ENCODE measurements around the gene KCTD17.
"Not testable (repeated sequence)": the region's sequence is repeated elsewhere in the genome, so short reads cannot be mapped to it uniquely, and the experiment has no call there.

KCTD17 gene

DNA sequence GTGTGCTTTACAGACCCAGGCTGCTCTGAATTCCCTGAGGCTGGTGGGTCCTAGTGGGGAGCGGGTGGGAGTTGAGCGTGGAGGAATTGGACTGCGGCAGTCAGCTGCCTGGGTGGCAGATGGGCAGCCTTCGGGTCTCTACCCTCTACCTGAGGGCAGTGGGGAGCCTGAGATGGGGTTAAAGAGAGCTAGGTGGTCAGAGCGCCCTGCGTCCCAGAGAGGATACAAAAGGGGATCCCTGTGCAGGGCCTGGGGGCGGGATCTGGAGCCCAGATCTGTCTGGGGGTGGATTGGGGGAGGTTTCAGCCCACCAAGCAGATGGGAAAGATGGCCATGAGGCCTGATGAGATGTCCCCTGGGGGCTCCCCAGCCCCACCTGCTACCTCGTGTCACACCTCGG, 18.2 kb downstream of the KCTD17 start:
- Histone ChIP-seq H3K4me3 (no peak overlapping the region), H3K27ac (no peak overlapping the region)

DNA sequence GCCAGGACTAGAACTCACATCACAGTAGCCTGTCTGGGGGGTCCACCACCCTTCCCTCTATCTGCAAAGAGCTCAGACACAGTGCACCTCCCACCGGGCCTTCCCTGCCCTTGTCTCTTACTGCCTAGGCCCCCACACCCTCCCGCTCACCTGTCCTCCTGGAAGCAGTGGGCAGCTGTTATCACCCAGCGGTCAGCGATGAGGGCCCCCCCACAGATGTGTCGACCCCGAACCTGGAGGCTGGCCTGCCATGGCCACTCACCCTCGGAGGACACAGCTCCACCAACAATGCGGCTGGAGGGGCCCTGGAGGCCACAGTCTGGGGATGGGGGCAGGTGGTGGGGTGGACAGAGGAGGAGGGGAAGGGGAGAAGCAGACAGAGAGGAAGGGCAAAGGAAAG, 18.8 kb downstream of the KCTD17 start:
- no peak overlapping the region for H3K4me3 ChIP-seq
- H3K27ac ChIP-seq, result no peak overlapping the region

DNA sequence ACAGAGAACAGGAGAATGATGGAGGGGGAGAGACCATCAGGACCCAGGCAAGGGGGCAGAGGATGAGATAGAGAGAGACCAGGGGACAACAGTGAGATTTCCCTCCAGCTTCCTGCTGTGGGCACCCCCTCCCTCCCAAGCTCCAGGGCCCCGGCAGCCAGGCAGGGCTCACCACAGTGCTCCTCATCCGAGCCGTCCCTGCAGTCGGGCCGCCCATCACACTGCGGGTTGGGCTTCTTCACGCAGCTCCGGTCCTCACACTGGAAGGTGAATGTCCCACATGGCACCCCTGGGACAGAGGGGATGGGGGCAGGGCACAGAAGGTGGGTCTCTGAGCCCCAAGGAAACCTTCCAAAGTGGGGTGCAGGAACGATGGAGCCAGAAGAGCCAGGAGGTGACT, 19.2 kb downstream of the KCTD17 start:
- no peak overlapping the region for H3K27ac ChIP-seq
- H3K4me3 ChIP-seq, result no peak overlapping the region

DNA sequence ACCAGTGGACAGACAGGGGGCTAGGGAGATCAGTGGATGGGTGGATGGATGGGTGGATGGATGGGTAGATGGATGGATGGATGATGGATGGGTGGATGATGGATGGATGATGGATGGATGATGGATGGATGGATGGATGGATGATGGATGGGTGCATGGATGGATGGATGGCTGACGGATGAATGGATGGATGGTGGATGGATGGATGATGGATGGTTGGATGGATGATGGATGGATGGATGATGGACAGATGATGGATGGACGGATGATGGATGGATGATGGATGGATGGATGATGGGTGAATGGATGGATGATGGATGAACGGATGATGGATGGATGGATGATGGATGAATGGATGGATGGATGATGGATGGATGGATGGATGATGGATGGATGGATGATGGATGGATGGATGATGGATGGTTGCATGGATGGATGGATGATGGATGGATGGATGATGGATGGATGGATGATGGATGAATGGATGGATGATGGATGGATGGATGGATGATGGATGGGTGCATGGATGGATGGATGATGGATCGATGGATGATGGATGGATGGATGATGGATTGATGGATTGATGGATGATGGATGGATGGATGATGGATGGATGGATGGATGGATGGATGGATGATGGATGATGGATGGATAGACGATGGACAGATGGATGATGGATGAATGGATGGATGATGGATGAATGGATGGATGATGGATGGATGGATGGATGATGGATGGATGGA, 20.5 kb downstream of the KCTD17 start:
- H3K27ac ChIP-seq, H3K4me3 ChIP-seq: not testable (repeated sequence)

DNA sequence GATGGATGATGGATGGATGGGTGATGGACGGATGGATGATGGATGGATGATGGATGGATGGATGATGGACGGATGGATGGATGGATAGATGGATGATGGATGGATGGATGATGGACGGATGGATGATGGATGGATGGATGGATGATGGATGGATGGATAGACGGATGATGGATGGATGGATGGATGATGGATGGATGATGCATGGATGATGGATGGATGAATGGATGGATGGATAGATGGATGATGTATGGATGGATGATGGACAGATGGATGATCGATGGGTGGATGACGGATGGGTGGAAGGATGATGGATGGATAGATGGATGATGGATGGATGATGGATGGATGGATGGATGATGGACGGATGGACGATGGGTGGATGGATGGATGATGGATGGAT, 21.1 kb downstream of the KCTD17 start:
- H3K4me3 ChIP-seq, result no peak overlapping the region

DNA sequence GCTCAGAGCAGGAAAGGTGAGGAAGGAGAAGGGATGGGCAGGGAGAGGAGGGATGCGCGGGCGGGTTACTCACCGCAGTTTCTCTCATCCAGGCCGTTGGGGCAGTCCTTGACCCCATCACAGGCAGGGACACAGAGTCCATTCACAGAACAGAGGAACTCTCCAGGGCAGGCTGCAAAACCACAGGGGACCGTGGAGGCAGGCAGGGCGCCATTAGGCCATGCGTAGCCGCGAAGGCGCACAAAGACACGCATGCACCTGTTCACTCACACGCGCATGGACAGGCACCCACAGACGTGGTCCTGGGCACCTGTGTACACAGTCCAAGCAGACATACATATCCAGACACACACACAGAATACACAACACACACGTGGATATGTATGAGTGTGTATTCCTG, 23.0 kb downstream of the KCTD17 start:
- Histone ChIP-seq H3K27ac (no peak overlapping the region), H3K4me3 (no peak overlapping the region)

More for the DNA sequence above, 21.1 kb downstream of the KCTD17 start:
- H3K27ac ChIP-seq, result no peak overlapping the region

DNA sequence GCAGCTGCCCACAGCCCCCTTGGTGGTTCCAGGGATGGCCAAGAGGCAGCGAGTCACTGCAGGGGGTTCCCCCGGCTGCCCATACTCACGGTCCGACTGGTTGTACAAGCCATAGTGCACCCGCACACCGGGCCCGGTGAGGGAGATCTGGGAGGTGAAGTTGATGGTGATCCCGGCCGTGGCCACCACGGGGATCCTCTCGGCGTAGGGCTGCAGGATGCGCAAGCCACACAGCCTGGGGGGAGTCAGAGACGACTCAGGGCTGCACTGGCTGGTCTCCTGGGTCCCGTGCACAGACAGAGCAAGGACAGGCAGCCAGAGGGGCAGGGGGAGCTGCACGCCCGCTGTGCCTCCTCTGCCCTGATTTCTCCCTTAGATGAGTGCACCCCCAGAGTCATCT, 23.5 kb downstream of the KCTD17 start:
- no peak overlapping the region for H3K4me3 ChIP-seq
- H3K27ac ChIP-seq, result no peak overlapping the region

DNA sequence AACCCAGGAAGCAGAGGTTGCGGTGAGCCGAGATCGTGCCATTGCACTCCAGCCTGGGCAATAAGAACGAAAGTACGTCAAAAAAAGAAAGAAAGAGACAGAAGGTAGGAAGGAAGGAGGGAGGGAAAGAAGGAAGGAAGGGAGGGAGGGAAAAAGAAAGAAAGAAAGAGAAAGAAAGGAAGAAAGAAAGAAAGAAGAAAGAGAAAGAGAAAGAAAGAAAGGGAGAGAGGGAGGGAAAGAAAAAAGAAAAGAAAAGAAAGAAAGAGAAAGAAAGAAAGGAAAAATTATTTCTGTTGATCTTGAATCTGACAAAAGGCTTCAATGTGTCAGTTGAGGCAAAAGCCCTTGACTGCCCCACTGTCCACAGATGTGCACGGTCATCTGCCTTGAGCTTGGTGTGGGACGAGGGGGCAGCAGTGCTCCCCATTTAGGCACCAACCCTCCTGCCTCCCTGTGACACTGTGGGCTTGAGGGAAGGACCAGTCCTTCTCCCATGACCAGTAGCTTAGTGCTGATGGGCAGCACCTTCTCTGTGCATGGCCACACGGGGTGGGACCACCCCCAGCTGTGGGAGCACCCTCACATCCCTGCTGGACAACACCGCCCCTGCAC, 24.4 kb downstream of the KCTD17 start:
- H3K27ac ChIP-seq, result no peak overlapping the region
- no peak overlapping the region for H3K4me3 ChIP-seq

DNA sequence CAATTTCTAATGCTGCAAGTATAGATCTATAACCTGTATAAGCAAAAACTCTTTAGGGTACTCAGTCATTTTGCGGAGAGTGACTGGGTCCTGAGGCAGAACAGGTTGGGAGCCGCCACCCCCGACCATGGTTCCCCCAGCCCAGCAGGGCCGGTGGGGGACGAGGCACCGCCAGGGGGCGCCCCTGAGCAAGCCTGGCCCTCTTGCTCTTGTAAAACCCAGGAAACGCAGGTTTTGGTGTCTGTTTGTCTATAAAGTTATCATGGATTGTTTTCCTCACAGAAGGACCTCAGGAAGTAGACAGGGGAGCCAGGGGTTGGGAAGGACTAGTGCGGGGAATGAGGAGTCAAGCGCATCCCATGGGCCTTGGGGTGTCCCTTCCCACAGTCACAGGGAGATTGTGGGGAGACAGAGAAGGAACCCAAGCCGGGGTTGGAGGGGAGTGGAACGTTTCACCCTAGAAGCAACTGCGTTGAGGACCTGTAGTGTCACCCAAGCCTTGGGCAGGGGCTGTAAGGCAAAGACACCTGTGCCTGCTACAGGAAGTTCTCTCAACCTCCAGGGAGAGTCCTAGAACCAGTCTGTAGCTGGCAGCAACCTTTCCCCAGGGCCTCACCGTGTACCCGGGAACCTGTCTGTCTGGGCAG, 26.4 kb downstream of the KCTD17 start:
- H3K27ac ChIP-seq, result peak overlapping the region in 3 of 21 experiments; percentile 4 to 60 (median 25)
- no peak overlapping the region for H3K4me3 ChIP-seq

DNA sequence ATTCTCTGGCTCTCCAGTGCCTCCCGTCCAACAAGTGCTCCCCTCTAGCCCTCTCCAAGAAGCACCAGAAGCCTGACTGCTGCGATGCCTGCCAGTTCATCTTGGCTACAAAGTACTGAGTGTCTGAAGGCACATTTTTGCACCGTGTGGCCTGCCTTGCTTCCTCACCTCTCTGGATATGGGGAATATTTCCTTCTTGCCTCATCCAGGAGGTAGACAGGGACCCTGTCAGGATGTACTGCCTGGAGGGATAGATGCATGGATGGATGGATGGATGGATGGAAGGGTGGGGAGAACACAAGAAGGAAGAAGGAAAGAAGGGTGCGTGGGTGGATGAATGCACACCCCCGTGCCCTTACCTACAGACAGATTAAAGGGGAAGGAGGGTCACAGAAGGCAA, 27.6 kb downstream of the KCTD17 start:
- peak overlapping the region in 5 of 21 experiments; percentile 12 to 70 (median 67) for H3K27ac ChIP-seq
- no peak overlapping the region for H3K4me3 ChIP-seq

DNA sequence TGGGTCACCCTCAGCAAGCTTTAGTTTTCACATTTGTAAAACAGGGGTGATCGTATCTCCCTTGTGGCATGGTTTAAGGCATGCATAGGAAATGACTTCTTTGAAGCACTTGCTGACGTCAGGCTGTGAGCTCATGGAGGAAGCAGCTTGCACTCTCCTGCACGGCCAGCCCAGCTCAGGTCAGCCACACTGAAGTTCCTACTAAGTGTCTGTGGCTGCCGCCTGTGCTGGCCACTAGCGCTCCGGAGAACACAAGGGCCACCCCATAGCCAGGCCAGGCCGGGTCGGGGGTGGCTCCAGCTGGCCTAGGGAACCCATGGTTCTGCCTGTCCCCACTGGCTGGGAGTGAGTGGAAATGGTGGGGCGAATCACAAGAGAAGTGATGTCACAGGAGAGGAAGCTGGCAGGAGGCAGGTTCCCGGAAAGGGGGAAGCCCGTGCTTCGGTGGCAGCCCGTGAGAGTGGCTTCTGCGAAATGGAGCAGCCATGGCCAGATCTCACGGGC, 28.2 kb downstream of the KCTD17 start:
- Histone ChIP-seq H3K4me3 (no peak overlapping the region), H3K27ac (peak overlapping the region in 9 of 21 experiments; percentile 24 to 80 (median 47))

DNA sequence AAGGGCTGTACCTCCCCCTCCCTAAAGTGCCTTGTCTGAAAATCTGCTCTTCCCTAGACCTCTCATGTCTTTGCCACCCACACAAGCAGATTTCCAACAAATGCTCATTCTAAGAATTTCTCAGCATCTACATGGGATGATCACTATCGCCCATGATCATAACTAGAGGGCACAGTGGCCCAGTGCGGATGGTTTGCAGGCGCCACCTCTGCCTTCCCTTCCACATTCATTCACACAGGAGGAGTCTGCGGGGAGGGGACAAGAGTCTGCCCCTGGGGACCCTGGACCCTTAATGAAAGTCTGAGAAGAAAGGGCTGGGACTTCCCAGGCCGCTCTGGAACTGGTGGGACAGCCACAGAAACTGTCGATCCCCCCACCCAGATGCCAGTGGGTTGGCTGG, 28.9 kb downstream of the KCTD17 start:
- peak overlapping the region in 10 of 21 experiments; percentile 24 to 80 (median 44) for H3K27ac ChIP-seq
- H3K4me3 ChIP-seq, result no peak overlapping the region

DNA sequence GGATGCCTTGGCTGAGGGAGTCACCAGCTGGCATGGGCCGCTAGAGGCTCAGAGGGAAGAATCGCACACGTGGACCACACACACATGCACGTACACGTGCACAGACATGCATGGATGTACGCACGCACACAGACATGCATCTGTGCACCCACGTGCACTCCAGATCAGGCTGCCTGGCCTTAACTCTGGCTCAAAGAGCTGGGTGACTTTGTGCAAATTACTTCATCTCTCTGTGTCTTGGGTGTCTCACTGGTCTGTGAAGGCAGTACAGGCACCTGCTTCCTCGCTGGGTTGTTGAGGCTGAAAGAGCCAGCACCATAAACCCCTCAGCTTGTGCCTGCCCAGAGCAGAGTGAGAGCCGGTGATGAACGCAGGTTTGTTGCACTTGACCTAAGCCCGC, 29.3 kb downstream of the KCTD17 start:
- H3K27ac ChIP-seq, result peak overlapping the region in 4 of 21 experiments; percentile 27 to 80 (median 54)
- no peak overlapping the region for H3K4me3 ChIP-seq

DNA sequence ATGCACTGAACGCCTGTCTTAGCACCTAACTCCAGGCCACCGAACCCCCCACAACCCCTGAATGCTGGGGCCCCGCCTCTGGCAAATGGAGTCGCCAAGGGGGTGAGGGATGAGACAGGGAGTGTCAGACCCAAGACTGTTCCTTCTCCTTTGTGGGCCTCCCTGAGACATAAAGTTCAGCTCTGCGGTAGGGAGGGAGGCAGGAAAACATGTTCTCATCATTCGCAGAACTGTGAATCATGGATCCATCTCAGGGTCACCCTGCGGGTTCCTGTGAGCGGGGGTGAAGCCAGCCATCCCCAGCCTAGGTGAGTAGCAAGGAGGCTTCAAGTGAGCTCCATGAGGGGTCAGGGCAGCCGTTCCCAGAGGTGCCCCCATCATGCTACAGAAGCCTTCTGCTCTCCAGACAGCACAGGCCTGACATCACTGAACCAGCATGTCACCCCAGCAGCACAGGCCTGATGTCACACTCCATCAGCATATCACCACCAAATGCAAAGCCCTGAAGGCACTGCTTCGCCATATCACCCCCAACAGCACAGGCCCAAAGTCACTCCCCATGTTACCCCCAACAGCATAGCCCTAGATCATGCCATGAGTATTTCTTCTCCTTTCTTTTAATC, 30.8 kb downstream of the KCTD17 start:
- H3K4me3 ChIP-seq, result no peak overlapping the region
- H3K27ac ChIP-seq, result no peak overlapping the region

DNA sequence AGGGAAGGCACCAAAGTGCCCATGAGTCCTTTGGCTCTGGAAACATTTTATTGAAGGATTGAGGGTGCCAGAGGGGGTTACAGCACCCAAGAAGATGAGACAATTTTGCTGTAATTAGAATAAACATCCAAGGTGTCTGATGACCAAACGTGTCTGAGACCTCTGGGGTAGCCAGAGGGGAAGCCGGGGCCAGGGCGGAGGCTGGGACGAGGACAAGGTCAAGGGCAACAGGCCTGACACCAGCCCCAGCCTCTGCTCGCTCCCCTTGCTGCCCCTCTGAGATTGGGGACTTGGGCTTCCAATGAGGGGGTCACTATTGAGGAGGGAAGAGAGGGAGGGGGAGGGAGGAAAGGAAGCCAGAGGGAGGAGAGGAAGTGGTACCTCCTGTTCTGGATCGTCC, 32.4 kb downstream of the KCTD17 start:
- Histone ChIP-seq H3K27ac (no peak overlapping the region), H3K4me3 (no peak overlapping the region)

DNA sequence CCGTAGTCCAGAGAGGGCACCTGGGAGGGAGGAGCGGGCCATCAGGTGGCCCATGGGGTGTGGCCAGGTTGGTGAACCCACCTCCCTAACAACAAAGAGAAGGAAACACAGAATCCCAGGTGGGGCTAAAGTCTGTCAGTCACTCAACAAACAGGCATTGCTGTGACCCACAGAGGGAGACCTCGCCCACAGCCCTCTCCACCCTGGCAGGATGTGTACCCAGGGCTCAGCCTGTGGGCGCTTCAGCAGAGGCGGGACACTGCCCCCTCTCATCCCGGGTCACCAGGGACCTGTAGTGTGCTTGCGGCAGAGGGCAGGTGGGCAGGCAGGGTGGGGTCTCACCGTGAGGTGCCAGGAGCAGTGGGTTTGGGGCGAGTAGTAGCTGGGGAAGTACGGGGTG, 32.8 kb downstream of the KCTD17 start:
- Histone ChIP-seq H3K27ac (no peak overlapping the region), H3K4me3 (no peak overlapping the region)

DNA sequence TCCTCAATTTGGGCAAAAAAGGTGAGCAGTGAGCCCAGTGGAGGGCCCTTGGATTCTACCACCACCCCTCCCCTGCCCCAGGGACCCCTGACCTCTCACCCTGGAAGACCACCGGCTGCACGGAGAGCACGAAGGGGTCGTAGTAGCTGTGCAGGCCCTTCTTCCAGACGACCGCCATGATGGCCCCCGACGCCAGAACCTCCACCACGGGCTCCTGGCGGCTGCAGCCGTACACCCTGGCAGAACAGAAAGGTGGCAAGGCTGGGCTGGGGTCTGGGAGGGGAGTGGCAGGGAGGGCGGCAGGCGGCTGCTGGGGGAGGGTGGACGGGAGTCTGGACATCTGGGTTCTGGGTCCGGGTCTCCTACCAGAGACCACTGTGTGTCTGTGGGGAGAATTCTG, 34.6 kb downstream of the KCTD17 start:
- no peak overlapping the region for H3K27ac ChIP-seq
- H3K4me3 ChIP-seq, result no peak overlapping the region

DNA sequence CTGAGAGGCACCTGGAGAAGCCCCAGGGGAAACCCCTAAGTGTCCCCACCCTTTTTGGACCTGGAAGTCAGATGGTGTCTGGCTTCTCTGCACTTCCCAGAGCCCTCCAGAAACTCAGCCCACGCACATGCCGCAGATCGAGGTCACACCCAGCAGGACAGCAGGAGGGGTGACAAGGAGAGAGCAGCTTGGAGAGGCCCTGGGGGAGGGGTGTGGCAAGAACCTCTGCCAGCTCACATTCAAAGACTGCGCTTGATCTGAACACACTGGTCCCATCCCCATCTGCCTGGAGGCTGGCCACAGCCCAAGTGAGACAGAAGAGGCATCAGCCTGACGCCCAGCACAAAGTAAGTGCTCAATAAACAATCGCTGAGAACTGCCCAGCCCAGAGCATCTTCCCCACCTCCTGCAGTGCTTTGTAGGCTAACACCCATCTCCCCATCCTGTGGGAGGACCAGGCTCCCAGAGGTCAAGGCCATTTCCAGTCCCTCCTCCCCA, 36.6 kb downstream of the KCTD17 start:
- Histone ChIP-seq H3K4me3 (no peak overlapping the region), H3K27ac (no peak overlapping the region)

DNA sequence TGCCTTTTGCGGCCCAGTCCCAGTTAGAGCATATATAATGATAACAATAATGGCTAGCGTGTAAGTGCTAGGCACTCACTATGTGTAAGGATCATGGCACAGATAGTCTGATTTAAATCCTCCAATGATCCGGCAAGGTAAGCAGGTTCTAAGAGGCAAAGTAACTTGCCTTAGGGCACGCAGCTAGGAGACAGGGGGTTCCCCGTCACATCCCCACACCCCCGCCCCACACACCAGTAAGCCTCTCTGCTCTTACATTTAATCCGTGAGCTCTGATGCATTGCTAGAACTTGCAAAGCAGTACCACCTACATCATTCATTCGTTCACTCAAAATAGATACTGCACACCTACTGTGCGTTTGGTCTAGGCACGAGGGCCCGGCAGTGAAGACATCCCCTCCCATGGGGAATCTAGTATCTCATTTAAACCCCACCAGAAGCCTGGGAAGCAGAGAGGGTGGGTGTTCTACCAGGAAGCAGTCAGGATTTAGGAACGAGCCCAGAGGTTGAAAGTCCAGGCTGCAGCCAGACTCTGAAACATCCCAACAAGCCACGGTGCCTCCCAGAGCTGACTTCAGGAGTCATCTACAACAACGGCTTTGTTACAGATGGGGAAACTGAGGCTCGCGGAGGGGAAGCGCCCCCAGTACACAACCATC, 37.3 kb downstream of the KCTD17 start:
- no peak overlapping the region for H3K4me3 ChIP-seq
- no peak overlapping the region for H3K27ac ChIP-seq

DNA sequence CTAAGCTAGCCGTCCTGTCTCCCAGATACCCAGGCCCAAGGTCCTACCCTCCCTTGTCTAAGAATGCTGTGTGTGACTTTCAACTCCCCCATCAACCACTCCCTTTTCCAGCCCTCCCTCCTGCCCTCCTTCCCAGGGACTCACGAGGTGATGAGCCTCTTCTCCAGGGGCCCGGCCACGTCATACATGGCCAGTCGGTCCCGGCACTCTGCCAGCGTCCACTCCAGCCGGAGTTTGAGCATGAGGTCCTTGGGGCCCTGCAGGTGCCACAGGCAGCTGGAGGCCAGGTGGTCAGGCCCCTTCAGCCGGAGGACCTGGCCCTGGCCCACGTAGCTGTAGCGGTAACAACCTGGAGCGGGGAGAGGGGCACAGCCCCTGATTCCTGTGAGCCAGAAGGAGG, 37.9 kb downstream of the KCTD17 start:
- no peak overlapping the region for H3K4me3 ChIP-seq
- H3K27ac ChIP-seq, result no peak overlapping the region

Data from skin epidermis (tissue), 12 donors.